Endometrium (tissue), 2 donors: ENCODE data around the gene BEND4.

Experiments
- FAIRE-seq: peaks from 2 replicates; lab custom pipeline; 2012; peaks lifted over from hg19 to GRCh38; lab: Jason Lieb, UNC
- donor health status: control.
- donor health status: control.

The BEND4 gene

DNA sequence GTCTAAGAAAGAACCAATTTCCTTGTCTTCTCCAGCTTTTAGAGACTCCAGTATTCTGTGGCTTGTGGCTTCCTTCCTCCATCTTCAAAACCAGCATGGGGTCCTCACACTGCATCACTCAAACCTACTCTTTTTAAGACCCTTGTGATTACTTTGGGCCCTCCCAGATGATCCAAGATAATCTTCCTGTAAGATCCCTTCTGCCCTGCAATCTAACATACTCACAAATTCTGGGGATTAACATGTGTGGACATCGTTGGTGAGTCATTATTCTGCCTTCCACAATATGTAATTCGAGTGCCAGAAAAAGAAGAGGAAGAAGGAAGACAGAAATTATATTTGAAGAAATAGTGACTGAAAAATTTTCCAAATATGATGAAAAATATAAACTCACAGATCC lies 47.9 kb downstream of the BEND4 start:
- FAIRE-seq: no peak

DNA sequence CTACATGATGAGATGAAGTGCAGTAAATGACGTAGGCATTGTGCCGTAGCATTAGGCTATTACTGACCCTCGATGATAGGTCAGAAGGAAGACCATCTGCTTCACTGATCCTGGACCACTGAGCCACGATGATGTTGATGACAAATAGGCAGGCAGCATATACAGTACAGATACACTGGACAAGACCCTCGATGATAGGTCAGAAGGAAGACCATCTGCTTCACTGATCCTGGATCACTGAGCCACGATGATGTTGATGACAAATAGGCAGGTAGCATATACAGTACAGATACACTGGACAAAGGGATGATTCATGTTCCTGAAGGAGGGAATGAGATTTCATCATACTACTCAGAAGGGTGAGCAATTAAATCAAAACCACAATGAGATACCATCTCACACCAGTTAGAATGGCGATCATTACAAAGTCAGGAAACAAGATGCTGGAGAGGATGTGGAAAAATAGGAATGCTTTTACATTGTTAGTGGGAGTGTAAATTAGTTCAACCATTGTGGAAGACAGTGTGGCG lies 50.9 kb downstream of the BEND4 start:
- no peak for FAIRE-seq

DNA sequence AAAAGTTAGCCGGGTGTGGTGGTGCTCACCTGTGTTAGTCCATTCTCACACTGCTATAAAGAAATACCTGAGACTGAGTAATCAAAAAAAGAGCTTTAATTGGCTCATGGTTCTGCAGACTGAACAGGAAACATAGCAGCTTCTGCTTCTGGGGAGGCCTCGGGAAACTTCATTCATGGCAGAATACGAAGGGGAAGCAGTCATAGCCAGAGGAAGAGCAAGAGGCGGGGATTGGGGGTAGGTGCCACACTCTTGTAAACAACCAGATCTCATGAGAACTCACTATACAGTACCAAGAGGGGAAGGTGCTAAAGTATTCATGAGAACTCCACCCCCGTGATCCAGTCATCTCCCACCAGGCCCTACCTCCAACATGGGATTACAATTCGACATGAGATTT lies 64.1 kb downstream of the BEND4 start:
- no peak for FAIRE-seq

DNA sequence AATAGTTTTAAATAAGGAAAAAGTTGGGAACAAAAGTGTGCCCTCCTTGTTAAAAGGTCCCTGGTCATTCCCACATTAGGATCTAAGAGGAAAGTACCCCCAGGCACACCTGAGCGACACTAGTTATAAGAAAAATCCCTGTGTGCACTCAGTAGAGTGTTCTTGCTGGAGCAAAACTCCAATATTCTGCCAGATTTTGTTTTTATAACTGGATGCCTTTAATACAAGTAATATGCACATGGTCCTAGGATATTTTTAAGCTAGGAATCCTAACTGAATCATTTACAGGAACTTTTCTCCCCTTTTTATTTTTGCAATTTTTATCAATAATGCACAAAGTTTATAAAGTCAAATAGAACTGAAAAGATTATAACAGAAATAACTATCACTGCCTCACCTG lies 68.6 kb downstream of the BEND4 start:
- FAIRE-seq: no peak

DNA sequence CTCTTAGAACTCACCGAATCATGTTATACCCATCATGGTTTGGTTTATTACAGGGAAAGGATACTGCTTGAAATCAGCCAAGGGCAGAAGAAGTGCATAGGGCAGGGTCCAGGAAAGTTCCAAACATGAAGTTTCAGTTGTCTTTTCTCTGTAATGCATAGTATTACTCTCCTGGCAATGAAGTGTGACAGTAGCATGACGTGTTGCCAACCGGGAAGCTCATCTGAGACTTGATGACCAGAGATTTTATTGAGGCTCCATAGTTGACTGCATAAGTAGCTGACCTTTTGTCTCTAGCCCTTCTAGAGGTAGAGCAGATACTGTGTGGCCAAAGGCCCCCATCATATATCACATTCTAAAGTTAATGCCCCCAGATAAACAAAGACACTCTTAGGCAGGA lies 72.1 kb downstream of the BEND4 start:
- no peak for FAIRE-seq

DNA sequence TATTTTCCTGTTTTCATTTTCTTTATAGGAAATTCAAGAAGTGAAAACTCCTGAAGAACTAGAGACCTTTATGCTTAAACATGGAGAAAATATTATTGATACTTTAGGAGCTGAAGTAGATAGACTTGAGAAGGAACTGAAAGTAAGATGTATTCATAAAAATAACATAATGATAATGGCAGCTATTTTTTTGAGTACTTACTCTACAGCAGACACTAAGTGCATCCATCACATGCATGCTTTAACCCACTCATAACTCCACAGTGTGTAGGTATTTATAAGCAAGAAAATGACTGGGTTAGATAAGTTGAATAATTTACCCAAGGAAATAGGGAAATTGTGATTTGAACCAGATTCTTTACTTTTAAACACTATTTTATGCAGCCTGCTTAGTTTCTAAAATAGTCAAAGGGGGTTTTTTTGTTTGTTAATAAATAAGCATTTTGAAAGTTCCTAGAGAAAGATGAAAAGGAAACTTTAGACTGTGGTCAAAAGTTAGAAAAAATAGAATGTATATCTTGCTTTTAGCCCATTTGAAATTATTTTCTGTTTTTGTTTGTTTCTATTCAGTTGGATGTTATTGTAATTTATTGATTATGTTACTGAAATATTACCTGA lies 74.2 kb downstream of the BEND4 start:
- no peak for FAIRE-seq

DNA sequence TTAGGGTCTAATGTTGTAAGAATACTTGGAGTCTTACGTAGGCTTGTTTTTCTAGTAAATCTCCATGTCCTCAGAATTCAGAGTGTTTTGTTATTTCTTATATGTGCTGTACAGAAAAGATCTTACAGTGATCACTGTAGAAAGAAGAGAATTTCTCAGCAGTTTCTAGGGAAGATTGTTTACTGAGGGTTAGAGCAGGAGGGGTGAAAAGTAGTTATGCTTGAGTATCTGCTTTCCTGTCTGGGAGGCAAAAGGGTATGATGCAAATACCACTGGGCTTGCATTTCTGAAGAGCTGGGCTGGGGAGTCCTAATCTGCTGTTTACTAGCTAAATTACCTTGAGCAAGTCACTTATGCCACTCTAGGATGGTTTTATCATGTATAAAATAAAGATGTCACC lies 78.2 kb downstream of the BEND4 start:
- FAIRE-seq: no peak

DNA sequence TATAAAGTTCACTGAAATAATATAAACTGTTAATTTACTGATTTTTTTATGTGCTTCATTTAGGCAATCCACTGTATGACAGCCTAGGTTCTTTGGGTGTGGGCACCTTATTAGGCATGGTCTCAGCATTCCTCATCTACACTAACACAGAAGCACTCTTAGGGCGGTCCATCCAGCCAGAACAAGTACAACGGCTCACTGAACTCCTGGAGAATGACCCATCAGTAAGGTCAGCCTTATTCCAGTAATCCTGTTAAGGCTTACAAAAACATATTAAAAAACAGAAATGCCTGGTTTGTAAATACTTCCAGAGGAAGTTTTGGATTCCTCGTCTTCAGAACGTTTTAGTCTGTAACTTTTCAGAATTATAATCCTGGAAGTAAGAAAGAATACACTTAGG lies 82.0 kb downstream of the BEND4 start:
- FAIRE-seq: no peak

DNA sequence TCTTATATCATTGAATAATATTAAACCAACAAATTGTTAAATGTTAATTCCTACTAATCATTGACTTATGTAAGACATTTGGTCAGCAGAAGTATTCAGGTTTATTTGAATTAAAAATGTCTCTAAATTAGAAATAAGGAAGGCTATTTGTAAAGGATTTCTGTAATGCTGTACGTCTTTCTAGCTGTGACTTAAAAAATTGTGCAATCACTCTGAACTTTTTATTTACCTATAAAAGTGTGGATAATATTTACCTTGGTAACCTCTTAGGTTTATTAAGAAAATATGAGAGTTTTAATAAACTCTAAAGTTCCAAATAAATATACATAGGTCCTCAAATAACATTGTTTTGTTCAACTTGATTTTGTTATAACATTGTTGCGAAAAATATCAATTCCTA lies 85.2 kb downstream of the BEND4 start:
- FAIRE-seq: no peak

DNA sequence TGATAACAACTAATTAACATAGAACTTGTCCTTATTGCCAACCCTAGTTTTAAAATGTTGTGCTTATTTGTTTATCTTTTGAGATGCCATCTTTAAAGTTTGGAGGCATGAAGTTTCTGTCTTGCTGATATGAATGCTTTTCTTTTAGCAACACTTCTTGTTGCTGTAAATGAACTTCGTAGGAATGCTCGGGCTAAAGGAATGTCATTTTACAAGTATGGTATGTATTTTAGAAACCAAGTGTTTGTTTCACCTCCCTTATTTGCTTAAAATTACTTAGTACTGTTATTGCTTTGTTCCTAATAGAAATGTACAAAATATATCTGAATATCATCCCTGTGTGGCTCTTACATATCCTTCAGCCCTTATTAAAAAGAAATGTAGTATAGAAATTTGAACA lies 86.1 kb downstream of the BEND4 start:
- no peak for FAIRE-seq
